ENCODE results near the gene AQP12B.

Gene AQP12B

DNA sequence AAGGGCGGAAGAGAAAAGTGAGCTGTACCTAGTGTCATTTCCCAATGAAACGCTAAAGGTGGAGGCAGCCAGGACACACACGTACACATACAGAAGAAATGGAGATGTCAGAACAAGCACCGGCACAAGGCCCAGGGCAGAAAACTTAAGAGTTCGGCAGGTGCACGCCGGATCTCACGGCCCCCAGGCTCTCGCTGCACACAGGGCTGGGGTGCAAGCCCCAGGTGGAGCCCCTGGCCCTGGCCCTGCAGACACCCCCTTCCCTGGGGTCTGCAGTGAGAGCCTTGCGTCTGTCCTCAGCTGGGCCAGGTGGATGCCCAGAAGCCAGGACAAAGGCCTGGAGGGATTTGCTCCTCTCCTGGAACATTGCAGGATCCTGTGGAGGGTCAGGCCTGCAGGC lies 45.7 kb upstream of the AQP12B start:
- Histone ChIP-seq H3K9me3 (ENCODE audit: severe bottlenecking) (no peaks in the 10 kb centered on the region), H3K4me3 (ENCODE audit: severe bottlenecking) (no peak overlapping the region), H3K4me1 (ENCODE audit: insufficient read depth, poor library complexity, severe bottlenecking) (no peaks in the 10 kb centered on the region), H3K27me3 (ENCODE audit: insufficient read depth, poor library complexity, severe bottlenecking) (no peaks in the 10 kb centered on the region), H3K27ac (ENCODE audit: poor library complexity, severe bottlenecking) (no peak overlapping the region), H3K36me3 (ENCODE audit: low read depth) (no peaks in the 10 kb centered on the region)
- ATAC-seq (ENCODE audit: low read depth) (no peak), DNase-seq (ENCODE audit: low spot score) (no peak)
- no peak for TF ChIP-seq CTCF (IDR thresholded peaks at IDR 0.05; ENCODE audit: poor library complexity, severe bottlenecking)

GRCh38 chr2:240727913-240728312 lies 45.2 kb upstream of the AQP12B start:
- ATAC-seq (ENCODE audit: low read depth) (no peak), DNase-seq (ENCODE audit: low spot score) (no peak)
- no peak for TF ChIP-seq CTCF (IDR thresholded peaks at IDR 0.05; ENCODE audit: poor library complexity, severe bottlenecking)
- Histone ChIP-seq H3K9me3 (ENCODE audit: severe bottlenecking) (no peaks in the 10 kb centered on the region), H3K27me3 (ENCODE audit: insufficient read depth, poor library complexity, severe bottlenecking) (no peaks in the 10 kb centered on the region), H3K4me1 (ENCODE audit: insufficient read depth, poor library complexity, severe bottlenecking) (no peaks in the 10 kb centered on the region), H3K27ac (ENCODE audit: poor library complexity, severe bottlenecking) (no peak overlapping the region), H3K36me3 (ENCODE audit: low read depth) (no peaks in the 10 kb centered on the region), H3K4me3 (ENCODE audit: severe bottlenecking) (no peak overlapping the region)

- Histone ChIP-seq H3K27ac (ENCODE audit: poor library complexity, severe bottlenecking) (no peak overlapping the region), H3K36me3 (ENCODE audit: low read depth) (no peaks in the 10 kb centered on the region), H3K27me3 (ENCODE audit: insufficient read depth, poor library complexity, severe bottlenecking) (no peaks in the 10 kb centered on the region), H3K4me1 (ENCODE audit: insufficient read depth, poor library complexity, severe bottlenecking) (no peaks in the 10 kb centered on the region), H3K9me3 (ENCODE audit: severe bottlenecking) (no peaks in the 10 kb centered on the region), H3K4me3 (ENCODE audit: severe bottlenecking) (no peak overlapping the region)
- DNase-seq (ENCODE audit: low spot score) (no peak), ATAC-seq (ENCODE audit: low read depth) (no peak)
- TF ChIP-seq CTCF (IDR thresholded peaks at IDR 0.05; ENCODE audit: poor library complexity, severe bottlenecking): no peak
These were observed 44.8 kb upstream of the AQP12B start for GRCh38 chr2:240727439-240727838.

DNA sequence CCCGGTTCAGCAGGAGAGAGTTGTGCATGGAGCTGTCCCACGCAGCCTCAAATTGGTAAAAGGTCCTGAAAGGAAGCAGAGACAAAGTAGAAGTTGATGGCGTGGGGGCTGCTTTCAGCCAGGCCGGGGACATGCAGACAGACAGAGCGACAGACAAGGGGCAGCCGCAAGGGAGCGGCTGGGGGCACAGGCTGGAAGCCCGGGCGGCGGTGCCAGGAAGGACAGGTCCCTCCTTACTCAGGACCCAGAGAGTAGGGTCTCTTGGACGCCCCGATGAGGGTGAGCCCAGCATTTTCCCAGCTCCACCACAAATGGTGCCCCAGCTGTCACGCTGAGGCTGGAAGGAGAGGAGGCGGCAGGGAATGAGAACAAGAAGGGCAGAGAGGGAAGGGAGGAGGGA lies 44.2 kb upstream of the AQP12B start:
- TF ChIP-seq CTCF (IDR thresholded peaks at IDR 0.05; ENCODE audit: poor library complexity, severe bottlenecking): no peak
- Histone ChIP-seq H3K4me1 (ENCODE audit: insufficient read depth, poor library complexity, severe bottlenecking) (no peaks in the 10 kb centered on the region), H3K4me3 (ENCODE audit: severe bottlenecking) (no peak overlapping the region), H3K36me3 (ENCODE audit: low read depth) (no peaks in the 10 kb centered on the region), H3K9me3 (ENCODE audit: severe bottlenecking) (no peaks in the 10 kb centered on the region), H3K27ac (ENCODE audit: poor library complexity, severe bottlenecking) (no peak overlapping the region), H3K27me3 (ENCODE audit: insufficient read depth, poor library complexity, severe bottlenecking) (no peaks in the 10 kb centered on the region)
- DNase-seq (ENCODE audit: low spot score) (no peak), ATAC-seq (ENCODE audit: low read depth) (no peak)

- no peak for TF ChIP-seq CTCF (IDR thresholded peaks at IDR 0.05; ENCODE audit: poor library complexity, severe bottlenecking)
- Histone ChIP-seq H3K4me3 (ENCODE audit: severe bottlenecking) (no peak overlapping the region), H3K4me1 (ENCODE audit: insufficient read depth, poor library complexity, severe bottlenecking) (no peaks in the 10 kb centered on the region), H3K9me3 (ENCODE audit: severe bottlenecking) (no peaks in the 10 kb centered on the region), H3K27me3 (ENCODE audit: insufficient read depth, poor library complexity, severe bottlenecking) (no peaks in the 10 kb centered on the region), H3K36me3 (ENCODE audit: low read depth) (no peaks in the 10 kb centered on the region), H3K27ac (ENCODE audit: poor library complexity, severe bottlenecking) (no peak overlapping the region)
- DNase-seq (ENCODE audit: low spot score) (no peak), ATAC-seq (ENCODE audit: low read depth) (no peak)
These were observed 43.0 kb upstream of the AQP12B start for GRCh38 chr2:240725671-240726070.

All from RWPE2 (cell line).